H1 (cell line): Measurements from ENCODE around the gene PALS2. TPM values are rescaled to one million over a fixed set of nuclear protein-coding genes. Genes with fewer than 3 reads are reported as not detected.

ENCODE experiments used
- CTCF ChIA-PET: fragments of 300-600 bp; sonication (Branson Sonifier 250); formaldehyde crosslinking; loops from one replicate; lab custom pipeline; 2021; ENCODE audit not compliant: partially characterized antibody; lab: Charles Lee
- POLR2A ChIA-PET: fragments of 300-600 bp; sonication (Branson Sonifier 250); formaldehyde crosslinking; loops from one replicate; lab custom pipeline; 2021; ENCODE audit warnings: inconsistent platforms; ENCODE audit not compliant: partially characterized antibody; lab: Charles Lee
- DNase-seq, 2 experiments: peaks; one replicate each; pipeline versions ENCODE4 v3.0.0 to v3.0.0-alpha.2; 2010 to 2022; ENCODE audit warnings: low spot score in 2 of 2, low read depth in 1 of 2, mixed read lengths in 1 of 2
- FAIRE-seq: peaks from 2 replicates; lab custom pipeline; 2011; peaks lifted over from hg19 to GRCh38; lab: Jason Lieb, UNC
- H2AFZ ChIP-seq: 2 replicates; pipeline ENCODE4 v1.8.1; 2012; ENCODE audit warnings: low read length, inconsistent platforms
- H2AK5ac ChIP-seq: 2 replicates; pipeline ENCODE4 v1.6.1; 2013; ENCODE audit warnings: low read depth, low read length
- H2BK120ac ChIP-seq: replicated peaks from 2 replicates; pipeline ENCODE3; 2013; ENCODE audit warnings: low read depth, low read length, inconsistent platforms
- H2BK12ac ChIP-seq: 2 replicates; pipeline ENCODE4 v1.6.1; 2013; ENCODE audit warnings: low read depth, low read length
- H2BK15ac ChIP-seq: 2 replicates; pipeline ENCODE4 v1.6.1; 2013; ENCODE audit warnings: low read length
- H2BK20ac ChIP-seq: 2 replicates; pipeline ENCODE4 v1.6.1; 2013; ENCODE audit warnings: low read length
- H2BK5ac ChIP-seq: 2 replicates; pipeline ENCODE4 v1.6.1; 2013; ENCODE audit warnings: low read depth, low read length
- H3K14ac ChIP-seq: 2 replicates; pipeline ENCODE4 v1.6.1; 2013; ENCODE audit warnings: inconsistent platforms; ENCODE audit not compliant: insufficient read length
- H3K18ac ChIP-seq: 2 replicates; pipeline ENCODE4 v1.6.1; 2013; ENCODE audit warnings: low read length; ENCODE audit errors: extremely low read depth
- H3K23ac ChIP-seq: 2 replicates; pipeline ENCODE4 v1.6.1; 2013; ENCODE audit warnings: inconsistent platforms; ENCODE audit not compliant: insufficient read length
- H3K23me2 ChIP-seq: 2 replicates; pipeline ENCODE4 v1.6.1; 2013; ENCODE audit warnings: low read depth, low read length
- H3K27ac ChIP-seq: 2 replicates; pipeline ENCODE4 v1.6.1; 2011; ENCODE audit warnings: low read depth, low read length, inconsistent platforms
- H3K27me3 ChIP-seq, 4 experiments: replicated peaks in 1 of 4; 1 replicate in 1 of 4; 2 replicates in 3 of 4; pipeline versions ENCODE4 v1.6.1 to v1.8.1; 2011 to 2013; ENCODE audit warnings: low read length in 3 of 4, mild to moderate bottlenecking in 3 of 4, inconsistent platforms in 2 of 4, mixed read lengths in 2 of 4, moderate library complexity in 1 of 4; ENCODE audit not compliant: control insufficient read depth in 3 of 4, insufficient read depth in 3 of 4; ENCODE audit errors: extremely low read depth in 1 of 4
- H3K36me3 ChIP-seq, 4 experiments: 2 replicates each; pipeline versions ENCODE4 v1.6.1 to v1.8.1; 2011 to 2013; ENCODE audit warnings: mild to moderate bottlenecking in 4 of 4, low read length in 3 of 4, moderate library complexity in 2 of 4, control low read depth in 1 of 4, inconsistent platforms in 1 of 4; ENCODE audit not compliant: insufficient read depth in 4 of 4, control insufficient read depth in 2 of 4
- H3K4ac ChIP-seq: replicated peaks from 2 replicates; pipeline ENCODE3; 2013; ENCODE audit warnings: low read length, low read depth, mixed read lengths, inconsistent platforms; ENCODE audit not compliant: insufficient read length
- H3K4me1 ChIP-seq, 4 experiments: replicated peaks in 1 of 4; 1 replicate in 1 of 4; 2 replicates in 3 of 4; pipeline versions ENCODE4 v1.6.1 to v1.8.1; 2011 to 2013; ENCODE audit warnings: low read length in 3 of 4, inconsistent platforms in 2 of 4, mixed read lengths in 1 of 4; ENCODE audit not compliant: insufficient read depth in 4 of 4, control insufficient read depth in 3 of 4
- H3K4me2 ChIP-seq, 2 experiments: 2 replicates each; pipeline versions ENCODE4 v1.6.1 to v1.8.1; 2011 to 2013; ENCODE audit warnings: low read depth in 2 of 2, low read length in 2 of 2, control low read depth in 1 of 2, inconsistent platforms in 1 of 2, mild to moderate bottlenecking in 1 of 2; ENCODE audit not compliant: insufficient read depth in 1 of 2
- H3K4me3 ChIP-seq, 4 experiments: fragments of 200-600, 300-600 bp in 1 of 4; sonication (generic), shearing (Covaris generic), sonication (Bioruptor Twin) in 1 of 4; 2 replicates each; pipeline versions ENCODE4 v1.5.1 to v1.8.1; 2011 to 2016; ENCODE audit warnings: low read length in 4 of 4, low read depth in 3 of 4, control low read depth in 2 of 4, inconsistent platforms in 2 of 4, mild to moderate bottlenecking in 2 of 4, mixed read lengths in 1 of 4, moderate library complexity in 1 of 4; ENCODE audit not compliant: insufficient read depth in 2 of 4; ENCODE audit errors: extremely low read depth in 1 of 4
- H3K56ac ChIP-seq: replicated peaks from 2 replicates; pipeline ENCODE3; 2013; ENCODE audit warnings: low read depth, mild to moderate bottlenecking, mixed read lengths, low read length, inconsistent platforms; ENCODE audit not compliant: insufficient read length
- H3K79me1 ChIP-seq: 2 replicates; pipeline ENCODE4 v1.6.1; 2013; ENCODE audit warnings: low read depth, low read length, control low read depth
- H3K79me2 ChIP-seq, 2 experiments: 2 replicates each; pipeline versions ENCODE4 v1.6.1 to v1.8.1; 2012 to 2013; ENCODE audit warnings: low read length in 2 of 2, mild to moderate bottlenecking in 2 of 2, inconsistent platforms in 1 of 2; ENCODE audit not compliant: insufficient read depth in 2 of 2, control insufficient read depth in 1 of 2
- H3K9ac ChIP-seq, 4 experiments: replicated peaks in 1 of 4; 1 replicate in 1 of 4; 2 replicates in 3 of 4; pipeline versions ENCODE4 v1.6.1 to v1.8.1; 2011 to 2013; ENCODE audit warnings: low read depth in 3 of 4, low read length in 3 of 4, control low read depth in 2 of 4, mild to moderate bottlenecking in 2 of 4, moderate library complexity in 2 of 4, inconsistent platforms in 1 of 4; ENCODE audit errors: extremely low read depth in 1 of 4
- H3K9me3 ChIP-seq, 2 experiments: 2 replicates each; pipeline versions ENCODE4 v1.6.1 to v1.8.1; 2012 to 2013; ENCODE audit warnings: mild to moderate bottlenecking in 2 of 2, moderate library complexity in 2 of 2, control low read depth in 1 of 2, inconsistent platforms in 1 of 2, low read depth in 1 of 2, low read length in 1 of 2, mixed read lengths in 1 of 2; ENCODE audit not compliant: insufficient read depth in 2 of 2
- H4K20me1 ChIP-seq, 2 experiments: replicated peaks in 1 of 2; 2 replicates each; pipeline versions ENCODE3 to v1.8.1; 2011 to 2013; ENCODE audit warnings: inconsistent platforms in 2 of 2, low read length in 2 of 2, mild to moderate bottlenecking in 1 of 2; ENCODE audit not compliant: insufficient read depth in 2 of 2, control insufficient read depth in 1 of 2
- H4K5ac ChIP-seq: 2 replicates; pipeline ENCODE4 v1.6.1; 2013; ENCODE audit warnings: low read length, low read depth, mixed read lengths, inconsistent platforms; ENCODE audit not compliant: insufficient read length
- H4K8ac ChIP-seq: 2 replicates; pipeline ENCODE4 v1.8.0; 2013; ENCODE audit warnings: mild to moderate bottlenecking, moderate library complexity, low read length, inconsistent platforms; ENCODE audit not compliant: insufficient read depth; ENCODE audit errors: extremely low read depth
- H4K91ac ChIP-seq: replicated peaks from 2 replicates; pipeline ENCODE3; 2013; ENCODE audit warnings: low read length, mixed read lengths, inconsistent platforms; ENCODE audit not compliant: insufficient read length
- ASH2L ChIP-seq: fragments of 200-600, 300-600 bp; sonication (generic); IDR thresholded peaks from one replicate; pipeline ENCODE4 v1.7.1; 2017; ENCODE audit warnings: low read length
- BRCA1 ChIP-seq: IDR thresholded peaks from 2 replicates; pipeline ENCODE4 v1.6.1; 2012; ENCODE audit warnings: low read depth, low read length, improper control_type of control experiment
- CTBP2 ChIP-seq: IDR thresholded peaks from 2 replicates; pipeline ENCODE4 v1.7.0; 2011; ENCODE audit warnings: borderline replicate concordance, mild to moderate bottlenecking, moderate library complexity, mixed read lengths, low read length; ENCODE audit not compliant: insufficient read depth, insufficient read length
- GABPA ChIP-seq: IDR thresholded peaks from 2 replicates; pipeline ENCODE4 v1.6.1; 2011; ENCODE audit warnings: mild to moderate bottlenecking, low read length, moderate library complexity, borderline replicate concordance; ENCODE audit not compliant: insufficient read depth
- KDM4A ChIP-seq: IDR thresholded peaks from one replicate; pipeline ENCODE4 v1.7.1; 2012; ENCODE audit warnings: low read depth, mild to moderate bottlenecking, moderate library complexity, low read length, inconsistent platforms; ENCODE audit not compliant: severe bottlenecking
- MAX ChIP-seq: IDR thresholded peaks from 2 replicates; pipeline ENCODE4 v1.6.1; 2012; ENCODE audit warnings: inconsistent platforms
- RFX5 ChIP-seq: IDR thresholded peaks from 2 replicates; pipeline ENCODE4 v1.6.1; 2011; ENCODE audit warnings: low read depth, low read length, improper control_type of control experiment, borderline replicate concordance
- SP4 ChIP-seq: IDR thresholded peaks from 2 replicates; pipeline ENCODE4 v1.6.1; 2012; ENCODE audit warnings: low read length, inconsistent platforms
- YY1 ChIP-seq: IDR thresholded peaks from 2 replicates; pipeline ENCODE4 v1.6.1; 2011; ENCODE audit warnings: low read depth, mild to moderate bottlenecking, low read length
- ZNF274 ChIP-seq: IDR thresholded peaks from 2 replicates; pipeline ENCODE4 v1.7.0; 2012; ENCODE audit warnings: low read length, borderline replicate concordance; ENCODE audit errors: extremely low read depth
- WGBS, 2 experiments: shearing (Covaris generic) in 1 of 2; methylation state at CpG; one replicate each; pipeline versions ENCODE4 v1.1.6 to v1.1.7; 2013 to 2015; ENCODE audit warnings: low lambda C conversion rate in 2 of 2, mixed read lengths in 2 of 2, inconsistent platforms in 1 of 2, low coverage in 1 of 2, missing lambda C conversion rate in 1 of 2; ENCODE audit not compliant: insufficient replicate concordance in 2 of 2, insufficient coverage in 1 of 2, insufficient read length in 1 of 2; ENCODE audit errors: extremely low coverage in 1 of 2, missing lambda C conversion rate in 1 of 2; 5-methylcytosine and 5-hydroxymethylcytosine counted together
- polyA plus RNA-seq, 7 experiments: library from polyadenylated mRNA; depleted of rRNA in 3 of 7; stranded (reverse) in 5 of 7; unstranded in 2 of 7; fragments of >200 nt in 5 of 7; fragments of 200-250 nt in 2 of 7; gene quantifications; 1 replicate in 5 of 7; 2 replicates in 1 of 7; 4 replicates in 1 of 7; pipeline versions ENCODE4 v1.2.1 to v1.2.3, GENCODE V29; 2011 to 2013; ENCODE audit warnings: missing spikeins in 2 of 7, mixed read lengths in 2 of 7
- total RNA-seq: library from RNA; stranded (reverse); fragmentation: NEBNext Ultra II Directional; extraction: Animal tissue kit (Norgen Biotek cat#: 25700); gene quantifications from 2 replicates; pipeline ENCODE4 v1.2.1, GENCODE V29; 2021
- TF ChIP-seq, protein P1 (sequence below): IDR thresholded peaks from 2 replicates; pipeline ENCODE4 v1.6.1; 2011; ENCODE audit warnings: low read length, improper control_type of control experiment

PALS2 gene
- total and polyA plus RNA-seq, 2 of the 8 experiments (the other 6 are each of a cell fraction or from before 2014, with no cell fraction given) = 10.4 to 98.3 TPM

DNA sequence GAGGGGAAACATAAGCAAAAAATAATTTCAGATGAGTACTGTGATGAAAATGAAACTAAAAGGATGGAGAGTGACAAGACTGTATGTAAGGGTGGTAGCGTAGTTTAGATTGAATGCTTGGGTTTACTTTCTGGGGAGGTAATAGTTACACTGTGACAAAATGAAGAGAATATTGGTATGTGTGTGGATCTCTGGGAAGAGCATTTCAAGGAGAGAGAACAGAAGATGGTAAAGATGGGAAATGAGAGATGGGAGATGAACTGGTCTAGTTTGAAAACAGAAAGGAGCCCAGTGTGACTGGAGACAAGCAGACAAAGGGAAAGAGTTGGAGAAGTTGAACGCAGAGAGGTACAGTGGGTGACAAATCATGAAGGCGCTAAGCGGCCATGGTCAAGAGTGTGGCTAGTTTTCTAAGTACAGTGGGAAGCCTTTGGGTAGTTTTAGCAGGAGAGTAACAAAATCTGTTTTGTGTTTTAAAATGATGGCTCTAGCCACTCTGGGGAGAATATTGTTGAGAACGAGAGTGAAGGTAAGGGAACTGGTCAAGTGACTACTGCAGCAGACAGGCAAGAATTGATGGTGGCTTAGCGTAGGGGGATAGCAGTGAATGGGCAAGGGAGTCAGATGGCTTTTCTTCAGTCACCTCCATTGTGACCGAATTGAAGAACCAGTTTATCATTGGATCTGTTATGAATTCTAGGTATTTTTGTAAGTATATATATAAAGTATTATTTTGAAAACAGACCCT is 22.6 kb downstream of the PALS2 start:
- H2BK12ac ChIP-seq = no peak overlapping the region
- no peak overlapping the region for H2BK5ac ChIP-seq
- no peak overlapping the region for H3K4ac ChIP-seq
- H3K56ac ChIP-seq = no peak overlapping the region
- no peaks in the 10 kb centered on the region for H3K27me3 ChIP-seq
- WGBS, 2 experiments = 96% methylated on average over 7 of the region's 7 CpGs; no CpG with 5 or more reads in 1 of the 2 experiments
- no peak overlapping the region for H3K18ac ChIP-seq
- no peak overlapping the region for H4K91ac ChIP-seq
- H4K8ac ChIP-seq = no peak overlapping the region
- H3K4me1 ChIP-seq = no peaks in the 10 kb centered on the region
- H2BK120ac ChIP-seq = no peak overlapping the region
- H2BK20ac ChIP-seq = no peak overlapping the region
- H3K23me2 ChIP-seq = peaks cover 2% of the 10 kb centered on the region; the same call in 1 of the 2 replicates
- H3K9me3 ChIP-seq = no peaks in the 10 kb centered on the region
- H3K27ac ChIP-seq = no peak overlapping the region
- no peak overlapping the region for H3K23ac ChIP-seq
- ChIA-PET POLR2A (no interaction called here), CTCF (interaction anchor here (0.6 kb wide), 1 partner anchor 72 kb away, joined by 3 read pairs; no protein-coding TSS in a partner anchor)
- H3K79me1 ChIP-seq = 0 out of 2 replicates have a peak, but pooled peaks cover 3% of the 10 kb centered on the region
- peaks cover 0 to 3% (median 0%) of the 10 kb centered on the region in 4 experiments; a peak in 1 of 8 replicates for H3K36me3 ChIP-seq
- FAIRE-seq = no peak
- DNase-seq = no peak
- no peak overlapping the region for H3K4me3 ChIP-seq
- no peak overlapping the region for H3K9ac ChIP-seq
- no peak overlapping the region for H2AFZ ChIP-seq
- H2AK5ac ChIP-seq = no peak overlapping the region
- H4K5ac ChIP-seq = no peak overlapping the region
- no peak overlapping the region for H3K4me2 ChIP-seq
- H3K14ac ChIP-seq = no peak overlapping the region
- H4K20me1 ChIP-seq = peaks cover 1 to 2% of the 10 kb centered on the region in 2 experiments
- H2BK15ac ChIP-seq = no peak overlapping the region
- H3K79me2 ChIP-seq = peaks cover 8 to 98% of the 10 kb centered on the region in 2 experiments; a peak in 3 of 4 replicates
- TF ChIP-seq ASH2L = no peak
- TF ChIP-seq ZNF274 = no peak
- no peak for TF ChIP-seq KDM4A
- TF ChIP-seq SP4 = no peak
- TF ChIP-seq RFX5 = no peak
- no peak for TF ChIP-seq MAX
- TF ChIP-seq BRCA1 = no peak
- TF ChIP-seq CTBP2 = no peak
- no peak for TF ChIP-seq GABPA
- TF ChIP-seq, protein P1, sequence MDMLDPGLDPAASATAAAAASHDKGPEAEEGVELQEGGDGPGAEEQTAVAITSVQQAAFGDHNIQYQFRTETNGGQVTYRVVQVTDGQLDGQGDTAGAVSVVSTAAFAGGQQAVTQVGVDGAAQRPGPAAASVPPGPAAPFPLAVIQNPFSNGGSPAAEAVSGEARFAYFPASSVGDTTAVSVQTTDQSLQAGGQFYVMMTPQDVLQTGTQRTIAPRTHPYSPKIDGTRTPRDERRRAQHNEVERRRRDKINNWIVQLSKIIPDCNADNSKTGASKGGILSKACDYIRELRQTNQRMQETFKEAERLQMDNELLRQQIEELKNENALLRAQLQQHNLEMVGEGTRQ = no peak
- no peak for TF ChIP-seq YY1
